Endothelial cell of hepatic sinusoid (primary cell): Measurements from ENCODE around the gene SEMA6B.

Source experiments
- in situ Hi-C: cut with HindIII; loops from 2 replicates; pipeline ENCODE4 v1.10.0; 2017; ENCODE audit warnings: low sequenced_read_pairs

SEMA6B gene

DNA sequence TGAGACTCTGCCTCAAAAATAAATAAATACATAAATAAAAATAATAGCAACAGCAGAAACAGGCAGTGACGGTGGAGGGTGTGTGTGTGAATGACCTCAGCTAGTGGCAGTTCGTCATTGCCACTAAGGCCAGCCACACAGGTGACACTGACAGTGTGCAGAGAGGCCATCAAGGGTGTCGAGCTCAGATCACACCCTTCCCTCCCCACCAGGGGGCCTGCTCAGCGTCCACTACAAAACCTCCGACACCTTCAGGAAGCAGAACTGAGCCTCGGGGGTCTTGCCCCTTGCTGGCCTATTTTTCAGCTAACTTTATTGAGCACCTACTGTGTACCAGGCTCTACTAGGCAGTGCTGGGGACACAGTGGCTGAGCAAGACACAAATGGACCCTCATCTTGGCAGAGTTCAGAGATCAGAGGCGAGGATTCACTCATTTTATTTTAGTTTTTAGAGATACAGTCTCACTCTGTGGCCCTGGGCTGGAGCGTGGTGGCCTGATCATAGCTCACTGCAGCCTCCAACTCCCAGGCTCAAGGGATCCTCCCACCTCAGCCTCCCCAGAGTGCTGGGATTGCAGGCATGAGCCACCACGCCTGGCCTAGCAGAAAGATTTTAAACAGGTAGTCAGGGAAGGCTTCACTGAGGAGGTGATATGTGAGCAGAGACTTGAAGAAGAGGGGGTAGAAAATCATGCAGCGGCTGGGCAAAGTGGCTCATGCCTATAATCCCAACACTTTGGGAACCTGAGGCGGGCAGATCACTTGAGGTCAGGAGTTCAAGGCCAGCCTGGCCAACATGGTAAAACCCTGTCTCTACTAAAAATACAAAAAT is 30.3 kb upstream of the SEMA6B start:
- in situ Hi-C loops, result no loop called here

- in situ Hi-C loops, result no loop called here
Measured at GRCh38 chr19:4588291-4588761, 28.8 kb upstream of the SEMA6B start.

DNA sequence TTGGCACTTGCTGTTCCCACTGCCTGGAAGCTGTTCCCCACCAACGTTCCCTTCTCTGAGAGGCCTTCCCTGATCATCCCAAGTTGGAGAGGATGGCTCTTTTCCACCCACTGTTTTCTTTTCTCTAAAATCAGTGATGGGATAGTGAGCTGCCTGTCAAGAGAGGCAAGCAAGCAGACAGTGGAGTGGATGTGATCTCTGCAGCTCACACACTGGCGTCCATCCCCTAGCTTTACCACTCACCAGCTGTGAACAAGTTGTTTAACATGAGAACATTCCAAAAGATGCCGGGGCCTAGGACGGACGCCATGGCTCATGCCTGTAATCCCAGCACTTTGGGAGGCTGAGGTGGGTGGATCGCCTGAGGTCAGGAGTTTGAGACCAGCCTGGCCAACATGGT is 28.0 kb upstream of the SEMA6B start:
- in situ Hi-C loops, result no loop called here

DNA sequence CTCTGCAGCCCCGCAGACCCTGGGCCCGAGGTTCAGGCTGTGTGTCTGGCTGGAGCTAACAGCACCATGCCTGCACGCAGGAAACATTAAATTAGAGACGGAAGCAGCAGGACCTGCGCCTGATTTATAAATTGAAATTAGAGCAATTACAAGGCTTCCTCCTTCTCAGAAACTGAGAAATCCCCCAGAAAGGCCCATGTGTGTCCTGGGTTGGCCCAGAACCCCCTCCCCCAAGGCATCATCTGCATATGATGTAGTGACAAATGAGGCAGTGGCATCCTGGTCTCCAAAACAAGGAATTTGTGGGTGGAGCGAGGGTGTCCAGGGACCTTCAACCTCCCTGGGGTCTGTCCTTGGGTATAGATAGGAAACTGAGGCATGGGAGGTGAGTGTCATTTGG is 27.2 kb upstream of the SEMA6B start:
- in situ Hi-C loops, result no loop called here

DNA sequence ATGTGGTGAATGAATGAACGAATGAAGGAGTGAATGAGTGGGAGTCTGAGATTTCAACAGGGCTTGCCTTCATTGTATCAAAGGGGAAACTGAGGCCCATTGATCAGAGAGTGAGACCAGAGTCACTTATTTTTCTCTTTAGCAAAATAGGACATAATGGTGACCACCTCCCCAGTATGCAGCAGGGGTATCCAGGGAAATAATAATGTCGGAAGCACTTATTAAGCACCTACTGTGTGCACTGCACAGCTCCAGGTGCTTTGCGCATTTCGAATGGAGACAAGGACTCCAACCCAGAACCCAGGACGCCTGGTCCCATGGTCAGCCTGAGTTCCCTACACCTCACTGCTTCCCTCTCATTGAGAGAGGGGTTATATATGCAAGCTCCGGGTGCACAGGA is 26.8 kb upstream of the SEMA6B start:
- in situ Hi-C loops, result no loop called here

- in situ Hi-C loops, result no loop called here
Measured at GRCh38 chr19:4585556-4585955, 26.1 kb upstream of the SEMA6B start.

GRCh38 chr19:4584670-4585460 is 25.4 kb upstream of the SEMA6B start:
- in situ Hi-C loops, result no loop called here

DNA sequence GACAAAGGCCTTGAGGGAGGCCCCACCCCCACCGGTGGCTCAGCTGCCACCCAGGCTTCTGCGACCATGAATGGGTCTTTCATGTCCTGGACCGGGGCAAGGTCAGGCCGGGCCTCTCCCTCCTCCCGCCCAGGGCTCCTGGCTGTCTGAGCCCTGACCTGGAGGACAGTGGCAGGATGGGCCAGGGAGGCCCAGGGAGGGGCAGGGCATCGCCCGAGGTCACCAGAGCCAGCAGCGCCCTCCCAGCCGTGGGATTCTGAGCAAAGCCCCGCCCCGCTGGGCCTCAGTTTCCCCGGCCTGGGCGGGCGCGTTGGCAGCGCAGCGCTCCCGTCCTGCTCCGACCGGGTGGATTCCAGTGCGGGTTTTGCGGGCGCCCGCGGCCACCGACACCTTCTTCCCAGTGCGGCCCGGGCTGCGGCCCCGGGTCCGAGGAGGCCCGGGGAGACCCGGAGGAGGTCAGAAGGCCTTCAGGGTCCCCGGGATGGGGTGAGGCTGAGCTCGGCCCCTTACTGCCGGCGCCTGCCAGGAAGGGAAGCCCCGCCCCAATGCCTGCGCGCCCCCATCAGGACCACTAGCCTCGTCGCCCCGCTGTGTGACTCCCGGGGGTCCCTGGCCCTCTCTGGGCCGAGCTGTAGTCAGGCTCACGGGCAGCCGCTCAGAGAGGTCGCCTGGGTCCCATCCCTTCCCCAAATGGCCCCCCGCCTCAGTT is 24.6 kb upstream of the SEMA6B start:
- in situ Hi-C loops, result no loop called here

- in situ Hi-C loops, result no loop called here
Measured at GRCh38 chr19:4582980-4583842, 23.7 kb upstream of the SEMA6B start.

GRCh38 chr19:4581666-4582553 is 22.4 kb upstream of the SEMA6B start:
- in situ Hi-C loops, result no loop called here

DNA sequence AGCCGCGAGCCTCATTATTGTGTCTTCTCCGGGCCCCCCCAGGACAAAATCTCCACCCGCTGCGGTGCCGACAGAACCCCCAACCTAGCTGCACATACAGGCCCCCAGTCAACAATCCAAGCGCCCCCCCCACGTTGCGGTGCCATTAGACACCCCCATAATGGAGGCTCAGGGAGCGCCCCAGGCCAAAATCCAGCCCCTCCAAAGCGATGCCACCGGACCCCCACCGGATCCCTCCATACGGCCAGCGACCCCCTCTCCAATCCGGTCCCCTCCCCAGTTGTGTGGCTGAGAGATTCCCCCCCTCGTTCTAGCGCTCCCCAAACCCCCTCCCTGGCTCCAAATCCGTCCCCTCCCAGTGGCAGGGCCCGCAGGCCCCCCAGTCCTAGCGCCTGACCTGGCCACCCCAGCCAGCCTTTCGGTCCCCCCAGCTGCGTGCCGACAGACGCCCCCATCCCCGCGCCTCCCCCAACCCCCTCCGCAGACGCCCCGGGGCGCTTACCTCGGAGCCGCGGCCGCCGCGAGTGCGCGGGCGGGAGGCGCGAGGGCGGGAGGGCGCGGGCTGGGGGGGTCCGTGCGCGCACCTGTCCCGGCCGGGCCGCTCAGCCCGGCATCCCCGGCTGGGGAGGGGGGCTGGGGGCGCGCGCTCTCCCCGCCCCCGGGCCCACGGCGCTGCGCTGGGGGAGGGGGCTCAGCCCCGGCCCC is 21.6 kb upstream of the SEMA6B start:
- in situ Hi-C loops, result no loop called here

DNA sequence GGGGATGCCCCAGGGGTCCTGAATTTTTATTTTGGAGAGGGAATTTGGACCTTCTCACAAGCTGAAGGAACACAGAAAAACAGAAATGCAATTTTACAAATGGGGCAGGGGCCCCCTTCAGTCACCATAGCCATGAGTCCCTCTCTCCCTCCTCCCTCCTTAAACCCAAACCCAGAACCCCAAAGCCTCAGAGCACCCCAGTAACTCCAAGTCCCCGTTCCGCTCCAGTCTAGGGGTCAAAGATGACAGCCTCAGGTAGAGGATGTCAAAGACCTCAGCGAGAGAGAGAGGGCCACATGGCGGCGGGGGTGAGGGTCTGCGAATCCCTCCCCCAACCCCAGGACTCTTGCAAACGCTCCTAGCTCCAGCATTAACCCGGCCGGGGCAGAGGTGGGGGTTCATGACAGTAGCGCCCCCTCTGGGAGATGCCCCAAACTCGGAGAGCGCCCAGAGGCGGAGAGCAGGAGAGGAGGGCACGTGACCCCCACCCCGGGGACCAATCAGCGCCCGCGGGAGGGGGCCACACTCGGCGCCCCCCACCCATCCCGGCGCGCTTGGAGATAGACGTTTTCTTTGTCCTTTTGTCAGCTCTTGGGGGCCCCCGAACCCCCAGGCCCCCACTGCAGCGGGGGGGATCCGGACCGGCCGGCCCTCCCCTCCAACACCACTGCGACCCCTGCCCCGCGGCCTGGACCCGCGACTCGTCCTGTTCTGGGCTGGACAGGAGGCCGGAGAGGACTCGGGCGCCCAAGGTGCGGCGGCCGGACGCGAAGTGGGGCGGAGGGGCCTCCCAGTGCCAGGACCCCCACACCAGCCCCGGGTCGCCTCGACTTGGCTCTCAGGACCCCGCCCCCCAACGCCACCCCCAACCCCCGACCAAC is 20.8 kb upstream of the SEMA6B start:
- in situ Hi-C loops, result no loop called here

- in situ Hi-C loops, result no loop called here
Measured at GRCh38 chr19:4579389-4579788, 19.9 kb upstream of the SEMA6B start.

- in situ Hi-C loops, result no loop called here
Measured at GRCh38 chr19:4578552-4579248, 19.2 kb upstream of the SEMA6B start.

DNA sequence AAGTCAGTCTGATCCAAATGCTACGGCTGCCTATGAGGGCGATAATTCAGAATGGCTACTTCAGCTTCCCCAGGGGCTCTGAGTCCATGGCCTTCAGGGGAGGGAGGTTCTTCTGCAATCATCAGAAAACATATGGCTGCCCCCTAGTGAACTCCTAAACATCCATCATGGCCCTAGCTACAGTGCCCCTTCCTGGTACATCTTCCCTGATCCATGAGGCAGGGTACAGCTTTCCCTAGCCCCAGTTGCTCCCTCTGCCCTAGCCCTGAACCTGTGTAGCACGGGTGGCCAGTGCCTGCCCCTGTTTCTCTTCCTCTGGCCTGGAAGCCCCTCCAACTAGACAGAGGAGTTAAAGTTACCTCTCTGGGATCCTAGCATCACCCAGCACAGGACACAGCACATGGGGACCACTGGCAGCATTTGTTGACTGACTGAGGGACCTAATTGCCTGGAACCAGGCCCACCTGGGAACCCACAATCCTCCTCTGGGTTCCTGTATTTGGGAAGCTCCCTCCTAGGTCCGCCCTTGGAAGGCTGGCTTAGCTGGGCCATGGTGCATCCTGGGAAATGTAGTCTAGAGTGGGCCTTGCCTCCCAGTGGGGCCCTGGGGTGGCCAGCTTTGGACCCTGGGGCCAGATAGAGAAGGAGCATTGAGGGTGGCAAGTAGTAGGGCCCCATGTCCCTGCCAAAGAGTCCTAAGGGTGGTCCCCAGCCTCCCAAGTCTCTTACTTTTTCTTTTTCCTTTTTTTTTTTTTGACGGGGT is 17.7 kb upstream of the SEMA6B start:
- in situ Hi-C loops, result no loop called here
